Keratinocyte (primary cell): Measurements from ENCODE around the gene GAB1. TPM values are rescaled to one million over a fixed set of nuclear protein-coding genes. Genes with fewer than 3 reads are reported as not detected.

Source experiments
- DNase-seq: peaks from one replicate; pipeline ENCODE4 v3.0.0-alpha.2; 2011; ENCODE audit warnings: low read depth, missing footprints, low spot score
- FAIRE-seq: peaks from 2 replicates; lab custom pipeline; 2011; peaks lifted over from hg19 to GRCh38; lab: Jason Lieb, UNC
- H2AFZ ChIP-seq: 2 replicates; pipeline ENCODE4 v1.6.0; 2012; ENCODE audit warnings: low read length, control low read depth, inconsistent platforms; ENCODE audit not compliant: control insufficient read depth
- H3K27ac ChIP-seq: 2 replicates; pipeline ENCODE4 v1.5.1; 2011; ENCODE audit warnings: low read length; ENCODE audit not compliant: control insufficient read depth, insufficient read depth
- H3K27me3 ChIP-seq: 3 replicates; pipeline ENCODE4 v1.6.0; 2011; ENCODE audit warnings: low read length; ENCODE audit not compliant: control insufficient read depth, insufficient read depth; ENCODE audit errors: extremely low read depth
- H3K36me3 ChIP-seq, 2 experiments: 2 replicates in 1 of 2; 3 replicates in 1 of 2; pipeline ENCODE4 v1.5.1; 2011; ENCODE audit warnings: low read length in 2 of 2, mild to moderate bottlenecking in 1 of 2; ENCODE audit not compliant: control insufficient read depth in 2 of 2, insufficient read depth in 2 of 2; ENCODE audit errors: extremely low read depth in 1 of 2
- H3K4me1 ChIP-seq: 3 replicates; pipeline ENCODE4 v1.5.1; 2011; ENCODE audit warnings: low read length; ENCODE audit not compliant: control insufficient read depth, insufficient read depth; ENCODE audit errors: extremely low read depth
- H3K4me2 ChIP-seq: 3 replicates; pipeline ENCODE4 v1.6.0; 2011; ENCODE audit warnings: low read depth, low read length; ENCODE audit not compliant: control insufficient read depth, insufficient read depth; ENCODE audit errors: extremely low read depth
- H3K4me3 ChIP-seq, 3 experiments: fragments of 200-600 bp in 1 of 3; sonication (generic) in 1 of 3; 2 replicates in 2 of 3; 3 replicates in 1 of 3; pipeline ENCODE4 v1.5.1; 2011 to 2016; ENCODE audit warnings: low read length in 3 of 3, mild to moderate bottlenecking in 3 of 3, control low read depth in 2 of 3, inconsistent platforms in 1 of 3, low read depth in 1 of 3, mixed read lengths in 1 of 3, mixed run types in 1 of 3, moderate library complexity in 1 of 3; ENCODE audit not compliant: control insufficient read depth in 2 of 3, insufficient read depth in 2 of 3; ENCODE audit errors: extremely low read depth in 1 of 3
- H3K79me2 ChIP-seq: 2 replicates; pipeline ENCODE4 v1.6.0; 2012; ENCODE audit warnings: low read length; ENCODE audit not compliant: control insufficient read depth, insufficient read depth
- H3K9ac ChIP-seq: 3 replicates; pipeline ENCODE4 v1.6.0; 2011; ENCODE audit warnings: low read length; ENCODE audit not compliant: control insufficient read depth, insufficient read depth; ENCODE audit errors: extremely low read depth
- H3K9me1 ChIP-seq: 3 replicates; pipeline ENCODE4 v1.6.0; 2011; ENCODE audit warnings: low read length; ENCODE audit not compliant: control insufficient read depth, insufficient read depth; ENCODE audit errors: extremely low read depth
- H3K9me3 ChIP-seq: 2 replicates; pipeline ENCODE4 v1.5.1; 2012; ENCODE audit warnings: low read depth, low read length; ENCODE audit not compliant: control insufficient read depth
- H4K20me1 ChIP-seq: 3 replicates; pipeline ENCODE4 v1.6.0; 2011; ENCODE audit warnings: low read length; ENCODE audit not compliant: control insufficient read depth, insufficient read depth; ENCODE audit errors: extremely low read depth
- CTCF ChIP-seq, 3 experiments: IDR thresholded peaks in 1 of 3; conservative IDR thresholded peaks in 1 of 3; optimal IDR thresholded peaks in 1 of 3; 2 replicates in 2 of 3; 3 replicates in 1 of 3; pipeline versions ENCODE3 to v1.5.1; 2011; ENCODE audit warnings: low read length in 3 of 3, mild to moderate bottlenecking in 3 of 3, moderate library complexity in 2 of 3, control low read depth in 1 of 3, inconsistent platforms in 1 of 3; ENCODE audit not compliant: insufficient read depth in 2 of 3; ENCODE audit errors: extremely low read depth in 1 of 3
- EZH2 ChIP-seq: IDR thresholded peaks from one replicate; pipeline ENCODE4 v1.6.1; 2012; ENCODE audit warnings: inconsistent platforms, mild to moderate bottlenecking, low read length, moderate library complexity
- dilution Hi-C: fragments of 300-500 bp; cut with MboI; formaldehyde crosslinking; loops from one replicate; pipeline ENCODE4 v1.7.0; 2020; ENCODE audit warnings: low sequenced_read_pairs; ENCODE audit not compliant: extremely low pct_ligation_motif_present
- polyA plus RNA-seq, 5 experiments: library from polyadenylated mRNA; depleted of rRNA in 3 of 5; stranded (reverse) in 3 of 5; stranded (forward) in 1 of 5; unstranded in 1 of 5; fragments of >200 nt; gene quantifications; 1 replicate in 1 of 5; 2 replicates in 3 of 5; 3 replicates in 1 of 5; pipeline versions ENCODE4 v1.2.1 to v1.2.3, GENCODE V29; 2011 to 2012; ENCODE audit warnings: missing spikeins in 2 of 5, low read depth in 1 of 5, low replicate concordance in 1 of 5

Gene GAB1
- polyA plus RNA-seq, 1 donor (not counting 4 experiments of a cell fraction or from before 2014, with no cell fraction given) = 11.0 TPM

- Histone ChIP-seq H3K9ac (no peak overlapping the region), H3K36me3 (no peaks in the 10 kb centered on the region), H4K20me1 (no peaks in the 10 kb centered on the region), H2AFZ (no peak overlapping the region), H3K4me2 (no peak overlapping the region), H3K79me2 (peaks cover 37% of the 10 kb centered on the region), H3K27me3 (no peaks in the 10 kb centered on the region), H3K9me3 (no peaks in the 10 kb centered on the region), H3K4me3 (no peak overlapping the region), H3K27ac (no peak overlapping the region), H3K9me1 (no peaks in the 10 kb centered on the region), H3K4me1 (peaks cover 21% of the 10 kb centered on the region)
- dilution Hi-C loops = no loop called here
- TF ChIP-seq CTCF (optimal IDR thresholded peaks at IDR 0.05 in 1 of 3, IDR thresholded peaks at IDR 0.05 in 1 of 3, conservative IDR thresholded peaks at IDR 0.05 in 1 of 3; ENCODE audit: extremely low read depth in 1 of 3, insufficient read depth in 2 of 3, low read length in 3 of 3) = no peak
- TF ChIP-seq EZH2 = no peak
- DNase-seq = no peak
- FAIRE-seq = no peak
Measured at GRCh38 chr4:143364063-143364462, 27.4 kb downstream of the GAB1 start.

GRCh38 chr4:143367863-143368262, 31.2 kb downstream of the GAB1 start:
- FAIRE-seq (no peak), DNase-seq (no peak)
- H3K27ac ChIP-seq = no peak overlapping the region
- no peaks in the 10 kb centered on the region for H3K27me3 ChIP-seq
- H3K4me1 ChIP-seq = peaks cover 3% of the 10 kb centered on the region
- H3K36me3 ChIP-seq = no peaks in the 10 kb centered on the region
- dilution Hi-C loops = no loop called here
- H3K9me3 ChIP-seq = no peaks in the 10 kb centered on the region
- no peak overlapping the region for H3K4me3 ChIP-seq
- H4K20me1 ChIP-seq = no peaks in the 10 kb centered on the region
- TF ChIP-seq CTCF (optimal IDR thresholded peaks at IDR 0.05 in 1 of 3, IDR thresholded peaks at IDR 0.05 in 1 of 3, conservative IDR thresholded peaks at IDR 0.05 in 1 of 3; ENCODE audit: extremely low read depth in 1 of 3, insufficient read depth in 2 of 3, low read length in 3 of 3) (no peak), EZH2 (no peak)
- H3K9ac ChIP-seq = no peak overlapping the region
- H3K9me1 ChIP-seq = no peaks in the 10 kb centered on the region
- H2AFZ ChIP-seq = no peak overlapping the region
- peaks cover 36% of the 10 kb centered on the region for H3K79me2 ChIP-seq
- no peak overlapping the region for H3K4me2 ChIP-seq
